Measurements from ENCODE around the gene SDHA. TPM values are rescaled to one million over a fixed set of nuclear protein-coding genes. Genes with fewer than 3 reads are reported as not detected.
"Not testable (repeated sequence)": the region's sequence is repeated elsewhere in the genome, so short reads cannot be mapped to it uniquely, and the experiment has no call there.

Gene SDHA
- total RNA-seq, 4 donors from 2014 or later, result 76.5 to 92.8 (median 83.0) TPM

DNA sequence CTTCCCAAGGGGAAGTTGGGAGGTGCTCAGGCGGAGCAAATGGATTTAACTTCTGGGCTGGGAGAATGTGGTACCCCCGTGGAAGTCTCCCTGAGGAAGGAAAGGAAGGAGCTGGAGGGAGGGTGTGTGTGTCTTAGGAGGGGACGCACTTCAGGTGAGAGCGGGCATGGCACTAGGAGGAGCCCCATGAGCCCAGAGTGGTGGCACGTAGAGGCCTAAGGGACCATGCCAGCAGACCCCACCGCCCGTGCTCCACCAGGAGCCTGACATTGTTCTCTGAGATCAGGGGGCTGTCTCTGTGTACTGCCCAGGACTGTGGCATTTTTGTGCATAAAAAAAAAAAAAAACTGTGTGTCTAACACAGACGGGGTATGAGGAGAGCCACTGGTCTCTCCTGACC is 84.8 kb downstream of the SDHA start:
- DNase-seq (ENCODE audit: low spot score) (no peak), ATAC-seq (ENCODE audit: low FRiP score) (no peak)
- TF ChIP-seq, protein P1, sequence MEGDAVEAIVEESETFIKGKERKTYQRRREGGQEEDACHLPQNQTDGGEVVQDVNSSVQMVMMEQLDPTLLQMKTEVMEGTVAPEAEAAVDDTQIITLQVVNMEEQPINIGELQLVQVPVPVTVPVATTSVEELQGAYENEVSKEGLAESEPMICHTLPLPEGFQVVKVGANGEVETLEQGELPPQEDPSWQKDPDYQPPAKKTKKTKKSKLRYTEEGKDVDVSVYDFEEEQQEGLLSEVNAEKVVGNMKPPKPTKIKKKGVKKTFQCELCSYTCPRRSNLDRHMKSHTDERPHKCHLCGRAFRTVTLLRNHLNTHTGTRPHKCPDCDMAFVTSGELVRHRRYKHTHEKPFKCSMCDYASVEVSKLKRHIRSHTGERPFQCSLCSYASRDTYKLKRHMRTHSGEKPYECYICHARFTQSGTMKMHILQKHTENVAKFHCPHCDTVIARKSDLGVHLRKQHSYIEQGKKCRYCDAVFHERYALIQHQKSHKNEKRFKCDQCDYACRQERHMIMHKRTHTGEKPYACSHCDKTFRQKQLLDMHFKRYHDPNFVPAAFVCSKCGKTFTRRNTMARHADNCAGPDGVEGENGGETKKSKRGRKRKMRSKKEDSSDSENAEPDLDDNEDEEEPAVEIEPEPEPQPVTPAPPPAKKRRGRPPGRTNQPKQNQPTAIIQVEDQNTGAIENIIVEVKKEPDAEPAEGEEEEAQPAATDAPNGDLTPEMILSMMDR (IDR thresholded peaks at IDR 0.05), result no peak

DNA sequence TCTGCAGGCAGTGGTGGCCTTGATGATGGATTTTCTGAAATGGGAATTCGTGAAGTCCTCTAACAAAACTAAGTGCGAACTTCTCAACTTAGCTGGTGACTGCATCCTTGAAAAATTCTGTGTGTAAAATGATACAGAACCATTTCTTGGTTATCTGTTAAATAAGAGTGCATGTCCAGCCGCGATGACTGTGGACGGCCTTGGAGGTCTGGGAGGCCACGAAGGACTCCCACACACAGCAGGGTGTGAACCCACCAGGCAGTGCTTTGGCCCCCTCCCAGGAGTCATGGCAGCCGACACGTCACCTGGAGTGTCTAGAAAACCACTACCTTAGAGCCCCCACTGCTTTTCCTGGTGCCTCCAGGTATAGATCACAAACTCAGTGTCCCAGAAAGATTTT is 85.6 kb downstream of the SDHA start:
- ATAC-seq (ENCODE audit: low FRiP score); DNase-seq (ENCODE audit: low spot score): not testable (repeated sequence)

DNA sequence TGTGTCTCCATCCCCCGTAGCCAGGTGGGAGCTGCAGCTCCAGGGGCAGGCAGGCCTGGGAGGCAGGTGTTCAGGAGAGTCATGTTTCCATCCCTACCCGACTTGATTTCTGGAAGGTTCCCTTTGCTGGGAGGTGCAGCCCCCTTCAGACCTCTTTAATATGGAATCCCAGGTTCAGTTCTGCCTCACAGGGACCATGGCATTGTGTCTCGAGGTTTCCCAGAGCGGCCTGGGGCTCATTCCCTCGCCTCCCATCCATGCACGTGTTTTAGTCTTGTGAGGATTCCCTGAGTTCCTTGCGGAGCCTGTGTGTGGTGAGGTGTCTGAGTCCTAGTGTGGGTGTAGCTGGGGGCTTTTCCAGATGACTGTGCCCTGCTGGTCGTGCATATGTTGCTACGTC is 86.9 kb downstream of the SDHA start:
- DNase-seq (ENCODE audit: low spot score) (no peak), ATAC-seq (ENCODE audit: low FRiP score) (no peak)
- TF ChIP-seq, protein P1 (IDR thresholded peaks at IDR 0.05), result no peak

DNA sequence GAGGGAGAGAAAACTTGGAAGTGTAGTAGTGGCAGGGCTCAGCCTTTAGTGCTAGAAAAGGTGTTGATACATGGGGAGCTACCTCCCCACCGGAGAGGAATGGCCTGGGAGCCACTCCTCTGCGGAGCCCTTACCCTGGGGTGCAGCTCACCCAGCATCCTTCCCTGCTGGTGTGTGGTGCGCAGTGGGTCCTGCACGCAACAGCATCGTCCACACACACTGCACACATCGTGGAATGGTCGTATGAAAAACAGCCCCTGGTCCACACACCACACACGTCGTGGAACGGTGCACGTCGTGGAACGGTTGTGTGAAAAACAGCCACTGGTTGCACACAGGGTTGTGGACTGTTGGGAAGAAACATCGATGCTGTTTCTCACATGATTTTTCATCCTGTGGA is 87.3 kb downstream of the SDHA start:
- DNase-seq (ENCODE audit: low spot score) (no peak), ATAC-seq (ENCODE audit: low FRiP score) (no peak)
- TF ChIP-seq, protein P1 (IDR thresholded peaks at IDR 0.05), result no peak

DNA sequence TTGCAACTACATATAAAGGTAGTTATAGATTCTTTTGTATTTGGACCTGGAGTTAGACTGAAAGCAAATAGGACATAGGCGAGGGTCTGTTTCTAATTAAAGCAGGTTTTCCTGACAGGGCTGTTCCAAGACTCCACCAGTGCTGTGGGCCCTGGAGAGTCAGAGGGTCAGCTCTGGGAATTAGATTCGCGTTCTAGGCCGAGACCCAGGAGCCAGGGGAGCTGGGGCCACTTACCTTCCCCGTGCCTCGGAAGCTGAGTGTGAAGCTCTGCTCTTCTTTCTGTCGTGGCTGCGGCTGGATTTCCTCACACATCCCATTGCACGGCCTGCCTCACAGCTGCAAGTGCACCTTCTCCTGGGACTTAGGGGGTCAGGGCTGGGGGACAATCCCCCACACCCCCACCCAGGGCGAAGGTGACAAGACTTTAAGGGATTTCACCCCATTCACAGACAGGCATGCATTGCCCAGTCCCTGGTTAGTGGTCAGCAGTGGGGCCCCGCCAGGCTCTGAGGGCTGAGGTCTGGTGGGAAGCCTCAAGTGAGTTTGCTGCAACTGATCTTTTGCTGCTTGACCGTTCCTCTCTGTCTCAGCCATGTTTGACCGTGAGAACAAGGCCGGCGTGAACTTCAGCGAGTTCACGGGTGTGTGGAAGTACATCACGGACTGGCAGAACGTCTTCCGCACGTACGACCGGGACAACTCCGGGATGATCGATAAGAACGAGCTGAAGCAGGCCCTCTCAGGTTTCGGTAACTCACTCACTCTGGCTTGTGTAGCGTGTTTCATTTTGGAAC is 88.1 kb downstream of the SDHA start:
- ATAC-seq (ENCODE audit: low FRiP score), result no peak
- DNase-seq (ENCODE audit: low spot score), result no peak
- TF ChIP-seq, protein P1 (IDR thresholded peaks at IDR 0.05), result no peak

Other genes starting within 250 kb of the SDHA start
- gene PLEKHG4B, start 126.2 kb upstream of the SDHA start, total RNA-seq, result under 1 TPM in 3 of 4 donors, not detected in 1; 0.44 to 0.65 (median 0.60) TPM
- not detected for gene LRRC14B, start 26.8 kb upstream of the SDHA start, total RNA-seq
- gene CCDC127, start 167 bp upstream of the SDHA start, total RNA-seq, result 10 to 100 TPM in 1 of 4 donors, 1 to 10 TPM in 3; 4.7 to 10.6 (median 5.5) TPM
- gene PDCD6, start 53.3 kb downstream of the SDHA start, total RNA-seq, result 10 to 100 TPM; 69.0 to 92.2 (median 78.3) TPM
- 1 to 10 TPM in 2 of 4 donors, under 1 TPM in 2; 0.25 to 2.2 (median 1.6) TPM for gene AHRR, start 103.4 kb downstream of the SDHA start, total RNA-seq
- gene EXOC3, start 224.9 kb downstream of the SDHA start, total RNA-seq, result 10 to 100 TPM; 46.0 to 56.1 (median 49.5) TPM